G401.6 (cell line): ENCODE measurements around the gene SMIM45.

Experiments
- FAIRE-seq: peaks from 2 replicates; lab custom pipeline; 2012; peaks lifted over from hg19 to GRCh38; lab: Jason Lieb, UNC

SMIM45 gene

DNA sequence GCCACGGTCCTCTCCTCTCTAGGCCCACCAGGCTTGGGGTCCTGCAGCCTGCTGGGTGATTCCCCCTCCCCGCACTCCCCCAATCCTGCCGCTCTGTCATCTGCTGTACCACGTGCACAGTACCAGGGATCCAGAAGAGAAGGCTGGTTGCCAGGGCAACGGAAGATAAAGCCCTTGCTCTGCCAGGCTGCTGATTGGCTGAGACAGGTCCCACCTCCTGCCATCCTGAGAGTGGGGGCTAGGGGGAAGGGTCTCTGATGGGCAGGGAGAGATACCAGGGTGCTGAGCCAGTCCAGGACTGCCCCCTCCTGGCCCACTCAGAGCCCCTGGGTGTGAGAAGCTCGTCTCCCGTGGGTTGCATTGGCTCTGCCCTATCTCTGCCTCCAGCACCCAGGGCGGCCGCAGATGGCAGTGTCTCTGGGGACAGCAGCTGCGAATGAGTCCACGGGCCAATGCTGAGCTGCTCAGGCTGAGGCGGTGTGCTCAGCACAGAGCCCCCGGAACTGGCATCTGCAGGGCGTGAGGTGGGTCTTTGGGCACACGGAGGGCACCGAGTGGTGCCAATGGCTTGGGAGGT lies at the start of gene SMIM45:
TSS of gene SMIM45 (plus strand) at position 253 of the 577 bp plus-strand sequence.
- no peak for FAIRE-seq

DNA sequence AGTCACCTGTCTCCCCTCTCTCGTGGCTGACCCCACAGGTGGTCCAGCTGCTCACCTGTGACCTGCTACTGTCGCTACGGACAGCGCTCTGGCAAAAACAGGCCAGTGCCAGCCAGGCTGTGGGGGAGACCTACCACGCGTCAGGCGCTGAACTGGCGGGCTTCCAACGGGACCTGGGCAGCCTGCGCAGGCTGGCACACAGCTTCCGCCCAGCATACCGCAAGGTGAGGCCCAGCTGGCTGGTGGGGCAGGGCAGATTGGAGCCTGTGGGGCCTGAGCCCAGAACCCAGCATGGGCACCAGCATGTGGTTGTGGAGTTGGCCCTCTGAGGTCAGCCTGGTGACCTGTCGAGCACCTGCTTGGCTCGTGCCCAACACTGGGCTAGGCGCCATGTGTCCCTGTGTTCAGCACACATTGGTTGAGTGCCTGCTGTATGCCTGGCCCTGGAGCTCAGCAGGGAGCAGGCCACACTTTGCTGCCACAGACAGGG lies 49.0 kb upstream of the SMIM45 start:
- FAIRE-seq = no peak

DNA sequence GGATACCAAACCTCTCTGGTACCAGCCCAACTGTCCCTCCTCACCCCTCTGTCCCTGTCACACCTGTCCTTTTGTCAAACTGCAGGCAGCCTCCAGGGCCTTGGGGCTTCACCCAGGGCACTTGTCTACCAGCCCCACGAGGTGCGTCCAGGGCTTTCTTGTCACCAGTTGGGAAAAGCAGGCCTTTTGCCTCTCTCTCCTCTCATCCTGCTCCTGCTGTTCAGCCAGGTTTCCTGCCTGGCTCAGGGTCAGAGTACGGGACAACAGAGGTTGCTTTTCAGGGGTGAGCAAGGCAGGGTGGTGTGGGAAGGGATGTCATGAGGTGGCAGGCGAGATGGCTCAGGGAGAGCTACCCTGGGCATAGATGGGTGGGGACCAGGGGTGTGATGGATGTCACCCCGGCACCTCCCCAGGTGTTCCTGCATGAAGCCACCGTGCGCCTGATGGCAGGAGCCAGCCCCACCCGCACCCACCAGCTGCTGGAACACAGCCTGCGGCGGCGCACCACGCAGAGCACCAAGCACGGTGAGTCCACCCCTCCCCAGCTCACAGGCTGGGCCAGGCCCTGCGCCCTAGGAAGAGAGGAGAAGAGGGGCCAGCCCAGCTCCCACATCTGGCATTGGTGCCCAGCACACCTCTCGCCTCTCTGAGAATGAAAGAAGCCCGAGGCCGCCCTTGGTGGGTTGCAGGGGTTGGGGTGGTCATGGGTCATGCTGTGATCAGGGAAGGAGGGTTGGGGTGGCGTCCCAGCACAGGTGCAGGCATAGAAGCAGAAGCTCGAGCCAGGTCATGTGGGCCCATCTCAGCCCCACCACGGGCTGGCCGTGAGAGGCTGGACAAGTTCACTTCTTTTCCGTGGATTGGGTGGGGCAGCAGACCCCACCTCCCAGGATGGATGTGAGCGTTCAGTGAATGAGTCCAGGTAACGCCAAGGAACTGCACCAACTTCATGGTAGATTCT lies 47.2 kb upstream of the SMIM45 start:
- no peak for FAIRE-seq

DNA sequence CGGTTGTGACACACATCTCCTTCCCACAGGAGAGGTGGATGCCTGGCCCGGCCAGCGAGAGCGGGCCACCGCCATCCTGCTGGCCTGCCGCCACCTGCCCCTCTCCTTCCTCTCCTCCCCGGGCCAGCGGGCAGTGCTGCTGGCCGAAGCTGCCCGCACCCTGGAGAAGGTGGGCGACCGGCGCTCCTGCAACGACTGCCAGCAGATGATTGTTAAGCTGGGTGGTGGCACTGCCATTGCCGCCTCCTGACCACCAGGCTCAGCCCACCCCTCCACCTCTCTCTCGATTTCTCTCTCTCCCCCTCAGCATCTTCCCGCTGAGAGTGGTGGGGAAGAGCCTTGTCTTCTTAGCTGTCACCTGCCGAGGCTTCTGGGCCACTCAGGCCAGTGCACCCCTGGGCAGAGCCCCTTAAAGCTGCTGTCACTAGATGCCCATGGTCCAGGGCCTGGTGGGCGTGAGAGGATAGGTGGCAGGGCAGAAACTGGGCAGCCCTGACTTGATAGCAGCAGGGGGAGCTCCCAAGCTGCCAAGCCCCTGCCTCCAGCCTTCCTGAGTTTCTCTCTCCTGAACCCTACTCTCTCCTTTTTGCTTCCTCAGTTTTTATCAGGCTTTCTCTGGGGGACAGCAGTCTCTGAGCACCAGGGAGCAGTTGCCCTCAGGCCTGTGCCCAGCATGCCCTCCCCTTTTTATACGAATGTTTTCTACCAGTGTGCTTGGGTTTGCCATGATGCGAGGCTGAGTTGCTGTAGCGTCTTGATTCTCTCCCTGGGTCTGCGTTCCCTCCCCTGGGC lies 46.3 kb upstream of the SMIM45 start:
- FAIRE-seq = no peak

DNA sequence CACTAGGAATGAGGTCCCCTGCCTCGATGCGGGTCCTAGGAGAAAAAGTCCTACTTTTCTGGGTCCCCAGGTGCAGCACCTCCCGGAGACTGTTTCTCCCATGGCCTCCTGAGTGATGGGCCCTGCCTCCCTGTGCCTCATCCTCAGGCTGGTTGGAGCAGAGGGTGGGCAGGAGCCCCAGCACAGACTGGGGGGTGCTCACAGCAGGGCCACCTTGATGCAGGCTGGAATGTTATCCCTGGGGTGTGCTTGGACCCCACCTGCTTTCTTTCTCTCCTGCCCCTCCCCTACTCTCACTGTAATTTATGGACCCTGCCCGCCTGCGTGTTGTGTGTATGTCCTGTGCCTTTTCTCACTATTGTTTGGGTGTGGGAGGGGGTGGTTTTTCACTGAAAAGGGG lies 45.1 kb upstream of the SMIM45 start:
- FAIRE-seq = no peak

DNA sequence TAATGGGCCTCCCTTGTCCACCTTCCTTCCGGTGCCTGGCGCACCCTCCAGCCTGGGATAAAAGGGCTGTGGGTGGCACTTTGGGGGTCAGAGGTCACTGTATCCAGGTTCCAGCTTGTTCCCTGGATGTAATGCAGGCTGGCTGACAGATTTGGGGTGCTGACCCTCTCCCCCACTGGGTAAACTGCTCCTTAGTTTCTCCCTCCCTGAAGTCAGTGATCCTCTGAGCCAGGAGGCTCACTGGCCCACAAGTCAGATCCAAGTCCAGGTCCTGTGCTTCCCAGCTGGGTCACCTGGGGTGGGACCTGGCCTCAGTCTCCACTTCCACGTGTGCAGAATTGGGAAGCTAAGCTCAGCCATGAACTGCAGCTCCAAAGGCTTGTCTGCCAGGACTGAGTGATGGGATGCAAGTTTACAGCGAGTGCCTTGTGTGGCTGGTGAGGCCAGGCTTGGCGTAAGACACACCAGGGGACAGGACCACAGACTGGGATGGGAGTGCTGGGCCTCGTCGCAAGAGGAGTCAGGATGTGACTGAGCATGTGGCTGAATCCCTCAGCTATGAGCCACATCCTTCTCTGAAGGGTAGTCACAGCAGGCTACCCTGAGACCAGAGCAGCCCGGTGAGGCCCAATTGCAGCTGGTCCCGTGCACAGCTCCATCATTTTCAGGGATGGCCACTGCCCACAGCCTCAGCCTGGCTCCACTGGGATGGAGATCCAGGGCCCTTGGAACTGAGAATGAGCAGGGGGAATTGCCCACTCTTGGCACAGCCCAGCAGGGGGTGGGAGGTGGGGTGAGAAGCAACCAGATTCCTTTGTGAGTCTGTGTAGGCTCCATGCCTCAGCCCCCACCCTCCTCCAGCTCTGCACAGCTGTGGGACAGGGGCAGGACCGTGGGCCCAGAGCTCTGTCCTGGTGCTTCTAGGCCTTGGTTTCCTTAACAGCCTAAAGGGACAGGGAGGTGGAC lies 44.2 kb upstream of the SMIM45 start:
- FAIRE-seq = no peak

DNA sequence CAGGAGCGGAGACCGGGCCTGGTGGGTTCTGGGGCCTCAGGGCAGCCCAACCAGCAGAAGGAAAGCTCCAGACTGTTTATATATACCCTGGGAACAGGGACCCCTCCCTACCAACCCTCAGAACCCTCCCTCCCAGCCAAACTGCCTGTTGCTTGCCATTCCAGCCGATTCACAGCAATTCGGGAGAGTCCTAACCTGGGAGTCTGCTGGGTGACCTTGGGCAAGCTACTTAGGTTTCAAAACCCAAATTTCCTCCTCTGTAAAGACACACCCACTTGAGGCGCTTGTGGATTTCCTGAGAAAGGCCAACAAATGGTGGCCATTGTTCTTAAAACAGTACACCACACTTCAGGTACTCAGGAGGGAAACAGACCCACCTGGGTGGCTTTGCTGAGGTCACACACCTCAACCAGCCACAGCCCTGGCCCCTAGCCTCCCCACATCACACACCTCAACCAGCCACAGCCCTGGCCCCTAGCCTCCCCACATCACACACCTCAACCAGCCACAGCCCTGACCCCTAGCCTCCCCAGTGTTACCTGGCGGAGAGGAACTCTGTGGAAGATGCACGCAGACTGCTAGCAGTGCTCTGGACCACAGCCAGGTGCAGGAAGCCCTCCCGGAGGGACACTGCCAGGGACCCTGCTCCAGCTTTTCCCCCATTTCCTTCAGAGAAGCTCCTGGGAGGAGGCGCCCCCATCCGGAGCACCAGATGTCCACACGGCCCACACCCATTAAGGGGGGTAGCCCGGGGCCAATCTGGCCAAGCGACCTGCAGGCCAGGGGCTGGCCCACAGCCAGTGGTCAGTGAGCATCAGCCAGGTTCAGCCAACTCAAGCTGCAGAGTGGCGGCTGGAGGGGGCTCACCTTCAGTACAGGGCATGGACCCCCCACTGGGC lies 43.3 kb upstream of the SMIM45 start:
- FAIRE-seq = no peak

DNA sequence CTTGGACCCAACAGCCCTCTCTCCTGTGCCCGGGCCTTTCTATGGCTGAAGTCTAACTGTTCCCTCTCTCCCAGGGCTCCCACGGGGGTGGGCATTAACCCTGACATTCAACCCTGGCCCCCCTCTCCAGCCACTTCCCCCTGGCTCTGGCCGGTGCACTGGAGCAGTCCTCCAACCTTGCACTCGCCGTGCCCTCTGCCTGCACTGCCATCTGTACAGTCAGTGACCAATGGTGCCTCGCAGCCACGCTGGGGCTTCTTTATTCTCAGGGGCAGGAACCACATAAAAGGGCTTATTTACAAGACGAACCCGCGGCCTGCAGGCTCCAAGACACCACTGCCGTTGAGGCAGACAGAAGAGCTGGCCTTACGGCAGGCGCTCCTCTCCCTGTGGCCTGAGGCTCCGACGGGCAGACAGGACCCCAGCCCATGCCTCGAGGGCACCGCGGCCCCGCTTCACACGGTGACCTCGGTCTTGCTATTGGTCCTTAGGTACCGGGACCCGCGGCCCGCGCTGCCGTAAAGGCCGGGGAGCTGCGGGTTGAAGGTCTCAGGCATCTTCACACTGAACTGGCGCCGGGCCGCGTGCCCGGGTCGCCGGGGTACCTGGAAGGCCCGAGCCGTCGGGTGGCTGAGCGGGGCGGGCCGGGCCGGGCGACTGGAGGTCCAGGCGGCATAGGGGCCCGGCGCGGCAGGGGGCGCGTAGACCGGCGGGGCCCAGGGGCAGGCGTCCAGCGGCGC lies 42.5 kb upstream of the SMIM45 start:
- no peak for FAIRE-seq

DNA sequence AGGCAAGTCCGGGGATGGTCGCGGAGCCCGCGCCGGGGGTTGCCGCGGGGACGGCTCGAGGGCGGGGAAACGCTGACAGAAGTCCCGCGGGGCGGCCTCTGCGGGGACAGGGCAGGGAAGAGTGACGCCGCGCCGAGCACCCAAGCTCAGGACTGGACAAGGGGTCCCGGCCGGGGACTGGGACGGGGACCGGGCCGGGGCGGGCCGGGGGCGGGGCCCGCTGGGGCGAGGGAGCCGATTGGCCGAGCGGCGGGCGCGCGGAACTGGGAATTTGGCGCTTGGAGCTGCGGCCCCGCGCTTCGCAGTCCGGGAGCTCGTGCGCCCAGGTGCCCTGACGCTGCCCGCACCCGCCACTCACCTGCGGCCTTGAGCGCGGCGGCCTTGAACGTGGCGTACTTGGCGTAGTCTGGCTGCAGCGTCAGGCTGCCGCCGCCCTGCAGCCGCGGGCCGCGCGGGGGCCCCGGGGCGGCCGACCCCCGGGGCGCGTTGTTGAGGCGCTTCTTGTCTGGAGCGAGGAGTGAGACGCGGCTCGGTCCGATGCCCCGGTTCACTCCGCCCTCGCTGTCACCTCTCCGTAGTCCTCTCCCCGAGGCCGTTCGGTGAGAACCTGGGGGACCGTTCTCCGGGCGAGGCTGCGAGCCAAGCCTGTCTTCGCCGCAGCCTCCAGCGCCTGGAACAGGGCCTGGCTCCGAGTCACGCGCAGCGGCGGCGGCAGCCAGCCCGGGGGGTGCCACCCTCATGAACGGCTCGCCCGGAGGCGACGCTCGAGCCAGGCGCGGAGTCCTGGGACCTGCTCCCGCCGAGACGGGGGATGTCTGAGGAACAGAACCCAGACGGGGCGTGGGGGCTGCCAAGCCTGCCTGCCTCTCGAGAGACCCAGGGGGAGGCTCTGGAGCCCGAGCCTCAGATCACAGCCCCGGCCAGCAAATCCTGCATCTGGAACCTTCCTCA lies 41.6 kb upstream of the SMIM45 start:
- FAIRE-seq = no peak

DNA sequence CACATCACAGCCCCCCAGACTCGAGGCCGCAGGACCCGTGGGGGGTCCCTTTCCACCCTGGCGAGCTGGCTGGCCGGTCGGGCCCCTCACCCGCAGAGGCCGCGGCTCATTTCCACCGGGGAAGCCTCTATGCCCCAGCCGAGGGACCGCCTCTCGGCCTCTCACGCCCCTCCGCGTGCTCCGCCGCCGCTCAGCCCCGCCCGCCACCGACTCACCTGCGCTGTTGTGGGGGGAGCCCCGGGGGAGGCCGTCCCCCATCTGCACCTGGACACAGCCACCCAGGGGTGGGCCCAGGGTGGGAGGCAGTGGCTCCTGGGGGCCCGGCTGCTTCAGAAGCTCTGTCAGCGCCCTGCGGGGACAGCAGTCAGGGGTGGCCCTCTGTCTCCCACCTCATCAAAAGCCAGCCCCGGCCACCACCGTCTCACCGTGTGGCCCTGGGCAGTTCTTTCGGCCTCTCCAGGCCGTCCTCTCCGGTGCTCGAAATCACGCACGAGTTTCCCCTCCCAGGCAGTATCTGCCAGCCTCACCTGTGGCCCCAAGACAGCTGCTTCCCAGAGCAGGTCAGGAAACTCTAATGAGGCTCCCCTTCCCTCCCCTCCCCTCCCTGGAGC lies 40.8 kb upstream of the SMIM45 start:
- no peak for FAIRE-seq

DNA sequence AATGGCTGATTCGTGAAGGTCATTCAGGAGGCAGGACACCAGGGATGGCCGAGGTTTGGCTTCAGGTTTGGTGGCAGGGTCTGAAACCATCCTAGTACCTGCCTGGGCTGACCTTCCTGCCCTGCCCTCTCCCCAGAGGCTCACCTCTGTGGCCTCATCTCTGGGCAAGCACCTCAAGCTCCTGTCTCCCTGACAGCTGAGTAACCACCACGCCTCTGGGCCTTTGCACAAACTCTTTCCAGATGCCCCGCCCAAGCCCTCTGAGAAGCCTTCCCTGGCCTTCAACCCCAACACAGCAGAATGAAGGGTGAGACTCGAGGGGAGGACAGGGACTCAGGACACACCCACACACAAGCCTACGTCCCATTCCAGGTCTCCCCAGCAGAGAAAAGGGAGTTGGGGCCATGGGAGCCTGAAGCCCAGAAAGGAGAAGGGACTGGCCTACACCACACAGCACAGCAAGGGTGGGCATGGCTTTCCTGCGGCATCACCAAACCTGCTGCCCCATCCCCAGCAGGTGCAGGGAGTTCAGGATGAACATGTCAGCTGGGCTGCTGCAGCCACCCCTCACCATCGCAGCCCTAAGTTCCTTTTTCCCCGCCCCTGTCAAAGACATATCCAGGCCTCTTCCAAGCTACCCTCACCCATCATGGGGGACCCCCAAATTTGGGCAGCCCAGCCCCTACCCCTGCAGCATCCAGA lies 39.5 kb upstream of the SMIM45 start:
- FAIRE-seq = no peak

DNA sequence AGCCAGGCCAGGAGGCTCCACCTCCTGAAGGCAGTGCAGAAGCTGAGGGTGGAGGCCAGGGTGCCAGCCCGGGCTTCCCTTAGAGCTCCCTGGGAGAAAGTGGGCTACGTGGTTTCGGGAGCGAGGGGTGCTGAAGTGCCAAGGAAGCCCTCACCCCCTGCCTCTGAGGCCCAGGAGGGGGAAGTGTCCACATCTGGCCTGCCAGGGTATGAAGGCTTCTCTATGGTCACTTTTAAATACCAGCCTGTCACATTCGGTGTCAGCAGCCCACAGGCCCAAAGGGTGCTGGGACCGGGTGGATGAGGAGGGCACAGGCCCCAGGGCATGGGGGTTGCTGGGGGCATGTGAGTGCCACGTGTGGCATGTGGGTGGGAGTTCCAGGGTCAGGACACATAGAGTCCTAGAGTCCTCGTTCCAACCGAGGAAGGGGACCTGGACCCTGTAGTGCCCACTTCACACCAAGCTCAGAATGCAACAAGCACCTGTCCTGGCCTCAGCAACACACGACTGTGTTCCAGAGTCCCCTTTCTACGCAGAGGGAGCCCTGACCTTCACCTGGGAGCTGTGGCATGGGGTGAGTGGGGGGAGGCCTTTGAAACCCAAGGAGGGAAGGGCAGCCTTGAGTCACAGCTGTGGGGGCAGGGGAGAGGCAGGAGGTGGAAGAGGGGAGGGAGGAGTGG lies 38.8 kb upstream of the SMIM45 start:
- FAIRE-seq = no peak

DNA sequence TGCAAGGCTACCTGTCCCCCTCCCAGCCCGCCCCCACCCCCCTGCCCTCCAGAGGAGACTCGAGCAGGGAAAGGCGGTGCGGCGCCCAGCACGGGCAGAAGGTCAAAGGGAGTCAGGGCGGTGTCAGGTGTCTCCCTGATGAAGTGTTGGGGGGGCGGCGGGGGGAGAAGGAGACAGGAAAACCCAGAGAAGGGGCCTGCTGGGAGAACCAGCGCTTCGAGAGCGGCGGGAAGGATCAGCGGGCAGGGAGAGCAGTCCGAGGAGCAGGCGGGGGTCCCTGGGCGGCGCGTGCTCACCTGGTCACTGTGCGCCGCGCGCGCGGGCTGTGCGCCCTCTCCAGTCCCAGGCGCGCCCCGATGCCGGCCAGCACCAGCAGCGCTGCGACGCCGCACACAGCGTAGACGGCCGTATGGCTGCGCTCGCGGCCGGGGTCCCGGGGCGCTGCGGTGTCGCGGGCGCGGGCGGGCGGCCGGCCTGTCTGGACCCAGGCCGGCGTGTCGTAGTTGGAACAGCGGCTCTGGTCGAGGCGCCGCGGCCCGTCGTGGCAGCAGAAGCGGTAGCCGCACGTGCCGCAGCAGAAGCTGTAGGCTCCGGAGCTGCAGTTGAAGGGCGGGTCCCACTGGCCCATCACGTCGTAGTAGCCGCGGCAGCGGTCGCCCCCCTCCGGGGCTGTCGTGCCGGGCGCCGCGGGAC lies 38.0 kb upstream of the SMIM45 start:
- FAIRE-seq = no peak

DNA sequence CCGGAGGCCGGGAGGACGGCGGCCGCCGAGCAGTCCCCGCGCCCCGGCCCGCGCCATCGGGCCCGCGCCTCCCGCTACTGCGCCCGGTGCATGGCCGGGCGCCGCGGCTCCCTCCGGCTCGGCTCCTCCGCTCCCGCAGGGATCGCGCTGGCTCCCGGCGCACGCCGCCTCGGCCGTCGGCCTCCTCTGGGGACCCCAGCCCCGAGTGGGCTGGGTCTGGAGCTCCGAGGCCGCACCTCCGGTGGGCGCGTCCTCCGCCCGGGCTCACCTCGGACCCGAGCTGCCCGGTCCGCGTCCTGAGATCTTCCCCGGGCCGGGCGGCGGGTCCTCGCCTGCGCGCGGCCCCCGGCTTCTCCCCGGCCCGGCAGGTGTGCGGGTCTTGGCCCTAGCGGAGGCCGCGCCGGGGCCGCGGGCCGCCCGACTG lies 37.3 kb upstream of the SMIM45 start:
- no peak for FAIRE-seq

DNA sequence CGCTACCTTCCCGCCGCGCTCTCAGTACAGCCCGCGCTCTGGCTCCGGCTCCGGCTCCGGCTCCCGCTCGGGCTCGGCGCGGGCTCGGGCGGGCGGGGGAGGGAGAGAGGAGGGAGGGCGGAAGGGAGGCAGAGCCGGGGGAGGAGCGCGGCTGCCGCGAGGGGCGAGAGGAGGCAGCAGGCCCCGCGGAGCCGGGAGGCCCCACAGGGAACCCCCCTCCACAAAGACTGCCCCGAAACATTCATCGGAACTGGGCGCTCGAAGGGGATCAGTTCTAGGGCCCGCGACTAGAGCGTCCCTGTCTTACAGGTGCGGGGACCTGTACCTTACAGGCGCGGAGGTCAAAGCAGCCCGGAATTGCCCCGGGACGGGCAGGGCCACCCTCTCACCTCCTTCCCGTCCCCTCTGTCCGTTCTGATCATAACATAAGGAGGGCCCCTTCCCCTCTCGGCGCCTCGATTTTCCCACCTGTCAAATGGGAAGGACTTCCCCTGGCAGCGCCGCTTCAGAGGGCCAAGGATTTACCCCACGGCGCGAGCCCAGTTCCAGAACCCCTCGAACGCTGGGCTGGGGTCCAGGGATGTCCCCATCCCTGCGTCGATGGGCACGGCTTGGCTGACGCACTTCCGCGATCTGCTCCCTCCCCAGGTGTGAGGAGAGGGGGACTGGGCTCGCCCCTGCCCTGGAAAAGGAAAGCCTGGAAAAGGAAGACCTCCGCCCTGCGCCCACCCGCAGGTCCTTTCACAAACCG lies 36.7 kb upstream of the SMIM45 start, which contains the start of gene SHISA8:
TSS of gene SHISA8 (minus strand) at position 40 of the 751 bp plus-strand sequence. CDS start 407 bp downstream, outside the sequence.
- FAIRE-seq = no peak
